Measurements from ENCODE around the gene SBDS.
"Not testable (repeated sequence)": the region's sequence is repeated elsewhere in the genome, so short reads cannot be mapped to it uniquely, and the experiment has no call there.

The SBDS gene

DNA sequence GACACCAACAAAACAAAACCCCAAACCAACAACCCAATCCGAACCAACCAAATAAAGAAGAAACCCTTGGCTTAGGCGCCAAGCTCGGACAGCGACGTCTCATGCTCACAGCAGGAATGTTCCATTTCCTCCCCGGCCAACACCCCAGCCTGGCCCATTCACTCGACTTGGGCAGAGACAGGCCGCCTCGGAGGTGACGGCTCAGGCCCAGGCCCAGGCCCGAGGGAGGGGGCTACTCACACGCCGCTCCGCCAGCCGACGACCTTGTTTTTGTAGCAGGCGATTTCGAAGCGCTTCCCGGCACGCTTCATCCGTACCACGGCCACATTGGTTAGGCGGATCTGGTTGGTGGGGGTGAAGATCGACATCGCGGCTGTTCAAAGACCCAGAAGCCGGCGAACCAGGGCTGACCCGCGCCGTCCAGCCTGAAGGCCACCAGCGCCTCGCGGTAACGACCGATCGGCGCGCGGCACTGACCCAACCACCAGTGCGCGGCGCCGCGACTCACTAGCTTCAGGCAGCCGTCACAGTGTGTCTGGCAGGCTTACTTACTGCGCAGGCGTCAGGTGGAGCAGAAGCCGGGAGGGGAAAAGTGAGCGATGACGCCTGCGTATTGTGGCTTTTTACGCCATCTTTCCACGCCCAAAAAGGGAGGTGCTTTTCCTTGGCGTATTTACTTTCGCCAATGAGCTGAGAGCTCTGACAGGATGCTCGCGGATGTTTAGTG is at the start of gene SBDS:
TSS of gene SBDS (minus strand) at position 537 of the 727 bp plus-strand sequence. CDS start at position 368, 169 bp downstream.
- H3K4me3 ChIP-seq (ENCODE audit: low read depth, low read length) = peak within 1 kb of the TSS; percentile 72

DNA sequence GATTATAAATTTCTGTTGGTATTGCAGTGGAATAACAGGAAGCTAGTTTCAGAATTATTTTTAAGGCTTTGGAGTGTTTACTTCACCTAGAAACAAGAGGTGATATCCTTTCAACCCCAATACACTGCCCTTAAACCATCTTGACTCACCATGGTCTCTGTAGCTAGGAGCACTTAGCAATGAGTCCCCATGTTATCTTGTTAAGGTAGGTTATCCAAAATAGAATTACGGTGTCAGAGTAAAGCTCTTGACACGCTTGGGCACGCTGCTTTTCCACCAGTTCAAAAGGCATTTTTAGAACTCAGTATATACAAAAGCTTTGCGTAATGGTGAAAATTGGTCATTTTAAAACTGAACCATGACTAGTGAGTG is 48.2 kb upstream of the SBDS start:
- not testable (repeated sequence) for H3K4me3 ChIP-seq (ENCODE audit: low read depth, low read length)

GRCh38 chr7:67042781-67043558 is 47.6 kb upstream of the SBDS start:
- H3K4me3 ChIP-seq (ENCODE audit: low read depth, low read length) = not testable (repeated sequence)

- H3K4me3 ChIP-seq (ENCODE audit: low read depth, low read length) = not testable (repeated sequence)
Observed at GRCh38 chr7:67040832-67041231, 45.4 kb upstream of the SBDS start.

DNA sequence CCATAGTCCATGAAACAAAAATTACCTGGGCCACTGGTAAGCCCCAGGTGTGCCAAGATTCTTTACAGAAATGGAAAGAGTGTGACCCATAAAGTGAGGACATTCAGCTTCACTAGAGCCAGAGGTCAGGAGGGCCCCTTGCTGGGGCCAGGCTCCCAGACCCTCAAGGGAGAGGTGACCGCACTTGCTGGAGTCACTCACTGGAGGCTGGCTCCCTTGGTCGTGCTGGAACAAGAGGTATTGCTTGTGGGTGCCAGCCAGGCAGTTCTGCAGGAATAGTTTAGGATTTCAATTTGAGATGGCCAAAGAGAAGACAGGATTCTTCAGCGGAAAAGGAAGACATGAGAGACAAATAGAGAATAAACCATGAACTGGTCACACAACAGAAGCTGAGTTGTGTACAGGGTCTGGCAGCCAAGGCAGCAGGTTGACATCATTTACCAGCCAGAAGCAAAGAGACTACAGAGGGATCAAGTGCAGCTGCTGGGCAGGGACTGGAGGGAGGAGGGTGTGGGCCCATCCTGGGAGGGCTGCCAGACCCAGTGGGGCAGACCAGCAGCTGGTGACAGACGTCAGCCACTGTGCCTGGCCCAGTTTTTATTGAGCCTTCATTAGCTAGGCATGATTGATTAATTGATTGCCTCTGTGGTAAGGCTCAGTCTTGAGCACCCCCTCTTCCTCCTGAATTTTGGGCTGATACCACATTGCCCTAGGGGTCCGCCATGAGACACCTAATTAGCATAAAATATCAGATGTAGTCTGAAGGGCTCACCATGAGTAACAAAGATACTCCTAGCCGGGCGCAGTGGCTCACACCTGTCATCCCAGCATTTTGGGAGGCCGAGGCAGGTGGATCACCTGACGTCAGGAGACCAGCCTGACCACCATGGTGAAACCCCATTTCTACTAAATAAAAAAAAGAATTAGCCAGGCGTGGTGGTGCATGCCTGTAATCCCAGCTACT is 41.3 kb upstream of the SBDS start:
- not testable (repeated sequence) for H3K4me3 ChIP-seq (ENCODE audit: low read depth, low read length)

DNA sequence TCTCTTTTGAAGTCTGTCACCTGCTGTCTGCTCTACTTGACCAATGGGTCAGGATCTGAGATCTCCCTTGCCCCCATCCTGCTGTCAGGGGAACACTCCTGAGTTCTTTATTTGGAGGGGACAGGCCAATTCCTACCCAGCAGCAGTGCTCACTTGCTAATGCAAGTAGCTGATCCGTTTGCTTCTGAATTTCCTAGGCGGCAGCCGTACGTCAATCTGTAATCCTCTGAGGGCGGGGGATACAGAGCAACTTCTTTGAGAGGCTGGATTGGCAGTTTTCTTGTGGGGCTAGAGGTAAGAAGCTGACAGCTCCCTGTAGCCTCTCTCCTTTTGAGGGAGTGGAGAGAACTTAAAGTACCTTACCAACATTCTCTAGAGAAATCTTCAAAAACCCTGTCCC is 37.9 kb upstream of the SBDS start:
- no peak overlapping the region for H3K4me3 ChIP-seq (ENCODE audit: low read depth, low read length)

DNA sequence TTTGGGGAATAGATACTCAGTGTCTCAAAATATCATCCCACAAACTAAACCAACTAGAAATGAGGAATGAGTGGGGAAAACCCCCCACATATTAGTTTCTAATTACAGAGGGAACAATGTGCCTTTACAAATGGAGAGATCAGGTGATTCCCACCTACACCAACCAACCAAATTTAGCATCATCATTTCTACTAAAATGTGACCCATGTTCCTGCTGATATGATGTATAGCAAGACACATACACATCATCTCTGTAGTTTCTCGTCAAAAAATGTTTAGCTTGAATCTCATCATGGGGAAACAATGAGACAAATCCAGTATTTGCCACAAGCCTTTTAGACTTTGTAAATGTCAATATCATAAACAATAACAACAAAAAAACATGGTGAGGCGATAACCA is 36.3 kb upstream of the SBDS start:
- not testable (repeated sequence) for H3K4me3 ChIP-seq (ENCODE audit: low read depth, low read length)

DNA sequence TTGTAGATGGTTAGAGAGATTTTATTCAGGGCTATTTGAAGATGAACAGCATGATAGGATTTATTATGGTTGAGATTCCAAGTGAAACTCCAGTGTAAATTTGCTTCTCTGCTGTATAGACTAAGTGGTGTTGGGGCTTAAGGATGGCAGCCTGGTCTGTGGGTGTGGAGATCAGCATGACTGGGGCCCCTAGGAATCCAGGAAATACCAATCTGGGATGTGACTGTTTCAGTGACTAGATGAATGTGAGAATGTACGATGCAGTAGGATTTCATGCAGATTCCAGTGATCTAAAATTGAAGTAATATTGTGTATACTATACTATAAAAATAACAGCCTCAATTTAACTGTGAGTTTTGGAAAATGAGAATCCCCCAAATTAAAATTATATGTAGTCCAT is 30.1 kb upstream of the SBDS start:
- not testable (repeated sequence) for H3K4me3 ChIP-seq (ENCODE audit: low read depth, low read length)

DNA sequence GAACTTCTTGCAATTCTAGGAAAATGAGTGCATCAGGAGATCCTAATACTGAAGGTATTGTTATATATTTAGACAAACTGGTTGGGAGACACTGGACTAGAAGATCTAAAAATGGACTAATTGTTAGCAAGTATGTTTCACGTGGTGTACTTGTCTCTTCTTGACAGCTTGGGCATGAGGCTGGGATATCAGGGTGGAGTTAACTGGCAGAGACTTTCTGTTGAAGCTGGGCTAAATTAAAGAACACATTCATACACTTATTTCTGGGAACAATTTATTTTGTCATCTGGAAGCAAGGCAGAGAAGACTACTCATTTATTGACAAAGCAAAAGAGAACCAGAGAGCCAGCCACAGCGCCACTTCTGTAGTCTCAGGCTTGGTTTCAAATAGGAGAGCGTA is 27.1 kb upstream of the SBDS start:
- H3K4me3 ChIP-seq (ENCODE audit: low read depth, low read length) = no peak overlapping the region

DNA sequence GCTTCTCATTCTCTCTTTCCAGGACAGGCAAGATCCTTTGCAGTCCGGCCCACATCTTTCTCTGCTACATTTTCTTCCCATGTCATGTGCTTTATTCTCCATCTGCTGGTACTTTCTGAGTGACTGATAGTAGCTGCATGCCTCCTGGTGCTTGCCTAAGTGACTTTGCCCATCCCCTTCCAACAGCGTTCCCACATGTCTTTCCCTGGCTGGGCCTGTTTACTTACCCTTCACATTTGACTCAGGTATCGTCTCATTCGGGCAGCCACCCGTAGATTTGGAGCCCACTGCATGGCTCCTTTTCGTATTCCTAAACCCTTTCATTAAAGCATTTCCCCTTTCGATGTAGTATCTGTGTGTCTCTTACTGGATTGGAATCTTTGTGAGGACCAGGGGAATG is 25.9 kb upstream of the SBDS start:
- no peak overlapping the region for H3K4me3 ChIP-seq (ENCODE audit: low read depth, low read length)

GRCh38 chr7:67019562-67020390 is 24.4 kb upstream of the SBDS start:
- no peak overlapping the region for H3K4me3 ChIP-seq (ENCODE audit: low read depth, low read length)

- no peak overlapping the region for H3K4me3 ChIP-seq (ENCODE audit: low read depth, low read length)
Observed at GRCh38 chr7:67018940-67019339, 23.6 kb upstream of the SBDS start.

DNA sequence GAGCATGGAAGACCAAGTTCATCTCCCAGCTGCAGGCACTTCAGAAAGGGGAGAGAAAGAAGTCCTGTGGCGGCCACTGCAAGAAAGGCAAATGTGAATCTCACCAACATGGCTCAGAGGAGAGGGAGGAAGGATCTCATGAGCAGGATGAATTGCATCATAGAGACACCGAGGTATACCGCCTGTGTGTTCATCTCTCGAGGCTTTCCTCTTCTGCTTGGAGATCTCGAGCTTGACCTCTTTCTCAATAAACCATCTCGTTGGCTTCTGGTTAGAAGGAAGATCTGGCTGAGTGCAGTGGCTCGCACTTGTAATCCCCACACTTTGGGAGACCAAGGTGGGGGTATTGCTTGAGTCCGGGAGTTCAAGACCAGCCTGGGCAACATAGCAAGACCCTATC is 22.6 kb upstream of the SBDS start:
- not testable (repeated sequence) for H3K4me3 ChIP-seq (ENCODE audit: low read depth, low read length)

GRCh38 chr7:67014076-67014622 is 18.8 kb upstream of the SBDS start:
- H3K4me3 ChIP-seq (ENCODE audit: low read depth, low read length) = not testable (repeated sequence)

GRCh38 chr7:67009677-67010076 is 14.3 kb upstream of the SBDS start:
- H3K4me3 ChIP-seq (ENCODE audit: low read depth, low read length) = not testable (repeated sequence)

DNA sequence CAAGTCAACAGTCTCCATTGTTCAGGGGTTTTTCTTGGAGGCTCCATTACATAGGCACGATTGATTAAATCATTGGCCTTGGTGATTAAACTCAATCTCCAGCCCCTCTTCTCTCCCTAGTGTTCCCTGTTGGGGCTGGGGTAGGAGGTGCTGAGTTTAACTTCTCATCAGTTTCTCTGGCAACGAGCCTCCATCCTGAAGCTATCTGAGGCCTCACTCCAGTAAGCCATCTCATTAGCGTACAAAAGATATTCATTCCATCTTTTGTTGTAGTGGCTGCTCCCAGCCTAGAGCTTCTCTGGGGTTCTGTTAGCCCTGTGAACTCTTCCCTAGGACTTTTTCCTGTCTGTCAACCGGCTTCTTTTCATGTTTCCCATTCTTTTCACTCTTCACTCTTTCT is 12.9 kb upstream of the SBDS start:
- no peak overlapping the region for H3K4me3 ChIP-seq (ENCODE audit: low read depth, low read length)

DNA sequence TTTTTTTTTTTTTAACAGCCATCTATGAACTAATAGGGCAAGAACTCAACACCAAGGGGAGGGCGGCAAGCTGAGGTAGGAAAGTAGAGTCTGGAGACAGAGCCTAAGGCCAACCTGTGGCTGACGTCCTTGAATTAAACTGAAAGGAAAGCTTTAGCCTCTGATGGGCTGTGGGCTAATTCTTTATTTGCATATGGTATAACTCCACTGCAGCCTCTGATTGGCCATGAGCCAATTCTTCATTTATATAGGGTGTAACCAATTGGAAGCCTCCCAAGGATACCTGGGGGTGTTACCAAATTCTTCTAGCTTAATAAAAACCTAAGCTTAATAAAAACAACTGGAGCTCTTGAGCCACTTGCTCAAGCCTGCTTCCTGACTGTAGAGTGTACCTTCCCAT is 11.6 kb upstream of the SBDS start:
- H3K4me3 ChIP-seq (ENCODE audit: low read depth, low read length) = no peak overlapping the region

GRCh38 chr7:67004145-67004544 is 8.8 kb upstream of the SBDS start:
- not testable (repeated sequence) for H3K4me3 ChIP-seq (ENCODE audit: low read depth, low read length)

- H3K4me3 ChIP-seq (ENCODE audit: low read depth, low read length) = not testable (repeated sequence)
Observed at GRCh38 chr7:67000601-67001258, 5.3 kb upstream of the SBDS start.
